NCI-H2029 (cell line): ENCODE measurements around the gene AGMAT.
A peak's percentile ranks its signal among the peaks of the same experiment; 100 is the strongest.

Source experiments
- DNase-seq: peaks from one replicate; lab custom pipeline; 2025; lab: John Stamatoyannopoulos, UW

AGMAT gene

GRCh38 chr1:15568387-15569073, 16.3 kb downstream of the AGMAT start:
- no peak for DNase-seq

GRCh38 chr1:15559189-15559810, 25.6 kb downstream of the AGMAT start:
- no peak for DNase-seq

GRCh38 chr1:15558516-15558915, 26.3 kb downstream of the AGMAT start:
- DNase-seq = no peak

DNA sequence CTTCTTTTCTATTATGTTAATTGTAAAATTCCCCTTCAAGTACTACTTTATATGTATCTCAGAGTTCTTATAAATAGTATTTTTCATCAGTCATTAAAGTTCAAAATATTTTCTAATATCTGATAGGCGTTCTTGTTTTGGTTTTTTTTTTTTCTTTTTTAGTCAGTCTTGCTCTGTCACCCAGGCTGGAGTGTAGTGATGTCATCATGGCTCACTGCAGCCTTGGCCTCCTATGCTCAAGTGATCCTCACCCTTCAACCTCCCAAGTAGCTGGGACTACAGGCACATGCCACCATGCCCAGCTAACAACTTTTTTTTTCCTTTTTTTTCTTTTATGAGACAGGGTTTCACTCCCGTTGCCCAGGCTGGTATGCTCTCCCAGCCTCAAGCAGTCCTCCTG, 27.3 kb downstream of the AGMAT start:
- no peak for DNase-seq

GRCh38 chr1:15557008-15557407, 27.8 kb downstream of the AGMAT start:
- no peak for DNase-seq

DNA sequence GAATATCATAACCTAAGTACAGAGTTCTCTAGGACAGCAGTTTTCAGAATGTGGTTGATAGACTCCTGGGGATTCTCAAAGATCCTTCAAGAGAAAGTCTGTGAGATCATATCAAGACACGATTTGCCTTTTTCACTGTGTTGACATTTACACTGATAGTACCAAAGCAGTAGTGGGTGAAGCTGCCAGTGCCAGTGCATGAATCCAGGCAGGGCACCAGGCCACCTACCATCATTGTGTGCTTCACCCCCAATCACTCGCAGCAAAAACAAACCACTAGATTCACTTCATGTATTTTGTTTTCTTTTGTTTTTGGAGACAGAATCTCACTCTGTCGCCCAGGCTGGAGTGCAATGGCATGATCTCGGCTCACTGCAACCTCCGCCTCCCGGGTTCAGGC, 34.3 kb downstream of the AGMAT start:
- DNase-seq = no peak

DNA sequence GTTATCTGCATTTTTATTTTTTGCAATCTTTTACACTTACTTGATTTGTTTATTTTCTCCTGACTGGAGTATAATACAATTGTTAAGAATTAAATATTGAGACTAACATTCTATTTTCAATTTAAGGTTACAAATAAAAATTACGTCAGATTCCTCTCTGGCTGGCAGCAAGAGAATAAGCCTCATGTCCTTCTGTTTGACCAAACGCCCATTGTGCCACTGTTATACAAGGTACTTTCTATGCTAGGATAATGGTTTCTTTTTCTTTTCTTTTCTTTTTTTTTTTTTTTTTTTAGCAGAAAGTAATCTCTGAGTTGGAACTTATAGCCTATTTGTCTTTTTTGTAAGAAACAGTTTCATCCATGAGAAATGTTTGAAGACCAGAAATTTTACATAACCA, 38.2 kb downstream of the AGMAT start:
- no peak for DNase-seq

GRCh38 chr1:15543589-15544568, 41.0 kb downstream of the AGMAT start:
- DNase-seq = no peak

DNA sequence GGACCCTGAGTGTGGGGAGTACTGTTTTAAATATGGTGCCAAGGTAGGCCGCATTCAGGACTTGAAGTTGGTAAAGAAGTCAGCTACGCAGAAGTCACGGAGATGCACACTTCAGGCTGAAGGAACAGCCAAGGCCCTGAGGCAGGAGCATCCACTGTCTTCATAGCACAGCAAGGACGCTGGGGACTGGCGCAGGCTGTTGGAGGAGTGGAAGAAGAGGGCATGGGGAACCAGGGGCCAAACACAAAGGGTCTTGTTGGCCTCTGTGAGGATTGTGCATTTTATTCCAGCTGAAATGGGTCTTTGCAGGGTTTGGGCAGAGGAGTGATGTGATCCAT, 41.6 kb downstream of the AGMAT start:
- no peak for DNase-seq

GRCh38 chr1:15542388-15543250, 42.2 kb downstream of the AGMAT start:
- DNase-seq = no peak

DNA sequence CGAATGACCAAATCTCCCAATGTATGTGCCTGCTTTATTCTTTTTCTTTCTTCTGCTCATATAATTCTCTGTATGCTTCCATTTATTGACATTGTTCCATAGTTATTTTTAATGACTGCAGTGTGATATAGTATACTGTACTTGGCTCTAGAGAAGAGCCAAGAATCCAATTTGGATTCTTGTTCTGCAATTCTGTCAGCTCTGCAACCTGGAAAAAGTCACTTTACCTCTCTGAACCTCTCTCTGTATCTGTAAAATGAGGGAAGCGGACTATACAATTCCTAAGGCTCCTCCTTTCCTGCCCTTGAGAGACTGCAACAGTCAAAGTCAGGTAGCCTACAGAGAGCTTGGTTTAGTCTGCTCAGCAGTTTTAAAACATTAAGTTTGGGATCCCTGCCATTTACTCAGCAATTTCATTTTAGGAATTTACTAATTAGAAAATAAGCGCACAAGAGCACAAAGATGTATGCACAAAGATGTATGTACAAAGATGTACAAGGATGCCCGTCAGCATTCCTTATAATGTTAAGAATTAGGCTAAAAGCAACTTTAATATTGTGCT, 43.5 kb downstream of the AGMAT start:
- DNase-seq = no peak

GRCh38 chr1:15540186-15540585, 44.7 kb downstream of the AGMAT start:
- DNase-seq = no peak

DNA sequence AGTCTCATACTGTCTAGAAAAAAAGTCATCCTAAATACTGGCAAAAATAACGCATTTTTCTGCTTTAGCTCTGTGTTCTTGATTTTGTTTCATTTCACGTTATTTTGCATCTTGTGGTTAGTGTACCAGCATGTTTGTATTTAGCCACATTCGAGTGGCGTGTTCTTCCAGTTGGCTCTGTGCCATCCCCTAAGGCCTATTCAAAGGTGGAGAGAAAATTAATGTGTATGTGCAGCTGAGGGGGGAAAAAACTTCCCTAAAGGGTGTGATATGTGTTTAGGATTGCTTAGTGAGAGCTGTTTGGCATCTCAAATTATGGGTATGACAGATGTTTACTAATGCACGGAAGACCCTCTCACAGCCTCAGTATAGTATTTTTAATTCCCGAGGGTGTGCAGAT, 46.1 kb downstream of the AGMAT start:
- no peak for DNase-seq

DNA sequence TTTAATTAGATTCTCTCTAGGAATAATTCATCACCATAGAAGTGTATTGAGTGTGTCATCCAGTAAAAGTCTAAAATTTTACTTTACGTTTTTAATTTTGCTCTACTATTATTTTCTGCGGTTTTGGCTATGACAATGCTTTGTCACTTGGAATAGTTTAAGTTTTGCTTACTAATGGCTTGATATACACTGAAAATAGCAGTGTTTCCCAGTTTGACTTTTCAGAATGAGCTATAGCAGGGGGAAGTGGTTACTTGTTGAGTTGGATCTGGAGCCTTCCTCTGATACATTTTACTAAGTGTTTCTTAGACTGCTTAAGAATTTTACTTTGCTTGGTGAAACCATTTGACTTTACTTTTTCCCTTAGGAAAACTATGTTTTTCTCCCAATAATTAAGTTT, 53.2 kb downstream of the AGMAT start:
- DNase-seq = no peak

GRCh38 chr1:15531003-15531402, 53.8 kb downstream of the AGMAT start:
- no peak for DNase-seq

DNA sequence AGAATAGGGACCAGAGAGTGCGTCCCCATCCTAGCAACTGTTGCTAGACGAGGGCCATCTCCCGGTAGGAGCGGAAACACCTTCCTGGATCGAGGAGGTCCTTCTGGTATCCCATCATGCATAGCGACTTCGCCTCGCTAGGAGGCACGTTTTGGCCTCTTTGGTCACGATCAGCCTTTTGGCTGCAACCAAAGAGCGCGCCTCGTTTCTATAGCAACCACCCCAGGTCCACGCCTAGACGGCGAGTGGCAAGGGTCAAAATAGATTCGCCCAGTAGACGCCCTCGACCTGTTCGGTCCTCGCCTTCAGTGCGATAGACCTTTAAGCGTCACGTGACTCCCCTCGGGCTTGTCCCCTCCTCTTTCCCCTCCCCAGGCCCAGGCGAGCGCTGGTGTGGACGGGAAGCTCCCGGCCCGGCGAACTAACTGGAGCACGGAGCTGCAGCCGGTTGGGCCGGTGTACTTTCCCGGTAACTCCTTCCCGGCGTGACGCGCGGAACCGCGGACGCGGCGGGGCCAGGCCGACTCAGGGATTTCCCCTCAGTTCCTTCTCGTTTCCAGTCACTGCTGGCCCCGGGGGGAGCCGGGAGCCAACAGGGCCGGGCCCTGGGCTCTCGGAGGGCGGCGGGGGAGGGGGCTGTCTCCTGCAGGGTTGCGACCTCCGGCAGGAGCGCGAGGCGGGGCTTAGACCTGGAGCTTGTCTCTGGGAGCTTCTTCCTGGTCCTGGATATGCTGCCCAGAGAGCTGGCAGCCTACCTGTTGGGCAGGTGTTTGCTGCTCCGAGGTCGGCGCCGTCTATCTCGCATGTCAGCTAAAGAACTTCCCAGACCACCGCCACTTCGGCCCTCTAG, 58.1 kb downstream of the AGMAT start, which contains the start of gene DNAJC16:
Gene DNAJC16 (plus strand): TSS at position 359 of the 850 bp plus-strand sequence. CDS start 2,258 bp downstream, outside the sequence.
- peak; percentile 99 for DNase-seq

GRCh38 chr1:15526021-15526489, 58.8 kb downstream of the AGMAT start:
- DNase-seq = no peak

GRCh38 chr1:15525050-15526020, 59.5 kb downstream of the AGMAT start:
- DNase-seq = no peak
